Endothelial cell of umbilical vein (primary cell): ENCODE measurements around the gene MYH9. TPM values are rescaled to one million over a fixed set of nuclear protein-coding genes. Genes with fewer than 3 reads are reported as not detected.

ENCODE experiments used
- BruUV-seq: library from RNA; stranded (reverse); fragments of 400-500 nt; replicated peaks from 2 replicates; lab custom pipeline; 2021; lab: Mats Ljungman, UMichigan
- CTCF ChIA-PET: fragments of 300-600, 350-600 bp; sonication (Branson Sonifier 250); formaldehyde crosslinking; loops from one replicate; lab custom pipeline; 2021; ENCODE audit warnings: antibody characterized with exemption, inconsistent platforms; lab: Charles Lee
- POLR2A ChIA-PET: fragments of 300-600, 350-600 bp; sonication (Branson Sonifier 250); formaldehyde crosslinking; loops from one replicate; lab custom pipeline; 2021; ENCODE audit warnings: antibody characterized with exemption, inconsistent platforms; lab: Charles Lee
- DNase-seq: peaks from one replicate; pipeline ENCODE4 v3.0.0-alpha.2; 2011; ENCODE audit warnings: low read depth, low spot score
- FAIRE-seq: peaks from 2 replicates; lab custom pipeline; 2011; peaks lifted over from hg19 to GRCh38; lab: Jason Lieb, UNC
- H2AFZ ChIP-seq: 2 replicates; pipeline ENCODE4 v1.6.0; 2012; ENCODE audit warnings: low read depth, low read length, control low read depth, inconsistent platforms
- H3K27ac ChIP-seq: 2 replicates; pipeline ENCODE4 v1.5.1; 2011; ENCODE audit warnings: low read depth, mild to moderate bottlenecking, control low read depth, low read length, moderate library complexity; ENCODE audit not compliant: insufficient read depth
- H3K27me3 ChIP-seq, 2 experiments: 2 replicates each; pipeline versions ENCODE4 v1.6.0 to v1.6.1; 2011; ENCODE audit warnings: low read length in 2 of 2, mixed read lengths in 1 of 2; ENCODE audit not compliant: control insufficient read depth in 2 of 2, insufficient read depth in 2 of 2
- H3K36me3 ChIP-seq, 2 experiments: 2 replicates in 1 of 2; 3 replicates in 1 of 2; pipeline ENCODE4 v1.5.1; 2011; ENCODE audit warnings: low read length in 2 of 2, mild to moderate bottlenecking in 1 of 2, moderate library complexity in 1 of 2; ENCODE audit not compliant: control insufficient read depth in 2 of 2, insufficient read depth in 2 of 2; ENCODE audit errors: extremely low read depth in 1 of 2
- H3K4me1 ChIP-seq: 3 replicates; pipeline ENCODE4 v1.5.1; 2011; ENCODE audit warnings: mild to moderate bottlenecking, low read length; ENCODE audit not compliant: control insufficient read depth, insufficient read depth; ENCODE audit errors: extremely low read depth
- H3K4me2 ChIP-seq: 2 replicates; pipeline ENCODE4 v1.6.1; 2011; ENCODE audit warnings: low read length, control low read depth, mixed read lengths; ENCODE audit not compliant: insufficient read depth
- H3K4me3 ChIP-seq, 3 experiments: fragments of 200-600 bp in 1 of 3; sonication (generic), shearing (Covaris generic) in 1 of 3; replicated peaks in 1 of 3; 2 replicates each; pipeline ENCODE4 v1.5.1; 2011 to 2016; ENCODE audit warnings: control low read depth in 3 of 3, low read length in 3 of 3, mild to moderate bottlenecking in 2 of 3, inconsistent platforms in 1 of 3, low read depth in 1 of 3, moderate library complexity in 1 of 3; ENCODE audit not compliant: insufficient read depth in 1 of 3
- H3K79me2 ChIP-seq: 2 replicates; pipeline ENCODE4 v1.6.0; 2012; ENCODE audit warnings: low read length, inconsistent platforms; ENCODE audit not compliant: control insufficient read depth, insufficient read depth
- H3K9ac ChIP-seq: replicated peaks from 2 replicates; pipeline ENCODE3; 2011; ENCODE audit warnings: low read length, control low read depth; ENCODE audit not compliant: insufficient read depth; ENCODE audit errors: extremely low read depth
- H3K9me1 ChIP-seq: replicated peaks from 3 replicates; pipeline ENCODE4 v1.6.0; 2011; ENCODE audit warnings: mild to moderate bottlenecking, low read length; ENCODE audit not compliant: control insufficient read depth, insufficient read depth; ENCODE audit errors: extremely low read depth
- H3K9me3 ChIP-seq: replicated peaks from 2 replicates; pipeline ENCODE4 v1.5.1; 2012; ENCODE audit warnings: low read length, inconsistent platforms; ENCODE audit not compliant: control insufficient read depth, insufficient read depth
- H4K20me1 ChIP-seq: replicated peaks from 2 replicates; pipeline ENCODE3; 2011; ENCODE audit warnings: mild to moderate bottlenecking, low read length; ENCODE audit not compliant: control insufficient read depth, insufficient read depth; ENCODE audit errors: extremely low read depth
- EZH2 ChIP-seq: IDR thresholded peaks from 2 replicates; pipeline ENCODE4 v1.6.1; 2012; ENCODE audit warnings: borderline replicate concordance, low read depth, mild to moderate bottlenecking, moderate library complexity, low read length, inconsistent platforms; ENCODE audit not compliant: severe bottlenecking
- FOS ChIP-seq: IDR thresholded peaks from 2 replicates; pipeline ENCODE4 v1.6.1; 2011; ENCODE audit warnings: mild to moderate bottlenecking, low read length, moderate library complexity, borderline replicate concordance; ENCODE audit not compliant: insufficient read depth
- GATA2 ChIP-seq: IDR thresholded peaks from 2 replicates; pipeline ENCODE4 v1.7.0; 2011; ENCODE audit warnings: low read depth, mild to moderate bottlenecking, moderate library complexity, mixed read lengths, low read length; ENCODE audit not compliant: insufficient read length, insufficient read depth
- JUN ChIP-seq: IDR thresholded peaks from 2 replicates; pipeline ENCODE4 v1.6.1; 2011; ENCODE audit warnings: borderline replicate concordance, low read depth; ENCODE audit not compliant: insufficient read length, insufficient read depth
- MYC ChIP-seq: IDR thresholded peaks from one replicate; pipeline ENCODE4 v1.6.1; 2011; ENCODE audit warnings: mild to moderate bottlenecking, low read depth, low read length
- POLR2A ChIP-seq: IDR thresholded peaks from 2 replicates; pipeline ENCODE4 v1.6.1; 2012; ENCODE audit warnings: low read depth, mild to moderate bottlenecking, control low read depth, low read length
- POLR2AphosphoS5 ChIP-seq: IDR thresholded peaks from 2 replicates; pipeline ENCODE4 v1.6.1; 2012; ENCODE audit warnings: low read depth, mild to moderate bottlenecking, control low read depth, low read length, moderate library complexity; ENCODE audit not compliant: insufficient read depth
- dilution Hi-C: fragments of 300-500 bp; cut with MboI; formaldehyde crosslinking; loops from one replicate; pipeline ENCODE4 v1.15.0; 2019; ENCODE audit warnings: low sequenced_read_pairs; ENCODE audit not compliant: extremely low pct_ligation_motif_present
- intact Hi-C: fragments of 100-400 bp; cut with micrococcal nuclease; formaldehyde crosslinking; loops from one replicate; pipeline ENCODE4 v1.10.0; 2022
- polyA plus RNA-seq, 4 experiments: library from polyadenylated mRNA; depleted of rRNA in 3 of 4; stranded (reverse) in 3 of 4; unstranded in 1 of 4; fragments of >200 nt; gene quantifications; 2 replicates each; pipeline versions ENCODE4 v1.2.1 to v1.2.3, GENCODE V29; 2011 to 2012; ENCODE audit warnings: missing spikeins in 1 of 4
- total RNA-seq: library from RNA; stranded (reverse); gene quantifications from 2 replicates; pipeline ENCODE4 v1.2.3, GENCODE V29; 2021
- TF ChIP-seq, protein P1 (sequence below): IDR thresholded peaks from 2 replicates; pipeline ENCODE4 v1.6.1; 2011; ENCODE audit not compliant: insufficient read depth, insufficient read length
- TF ChIP-seq, protein P2 (sequence below), 2 donors: IDR thresholded peaks; 1 replicate in 1 of 2; 2 replicates in 1 of 2; pipeline ENCODE4 v1.5.1; 2011; ENCODE audit warnings: low read length in 2 of 2, mild to moderate bottlenecking in 2 of 2, moderate library complexity in 2 of 2, control low read depth in 1 of 2, inconsistent platforms in 1 of 2, low read depth in 1 of 2; ENCODE audit not compliant: insufficient read depth in 1 of 2; ENCODE audit errors: extremely low read depth in 1 of 2

Gene MYH9
- total and polyA plus RNA-seq, 2 donors (not counting 3 experiments of a cell fraction or from before 2014, with no cell fraction given) = 188 to 1,413 TPM

DNA sequence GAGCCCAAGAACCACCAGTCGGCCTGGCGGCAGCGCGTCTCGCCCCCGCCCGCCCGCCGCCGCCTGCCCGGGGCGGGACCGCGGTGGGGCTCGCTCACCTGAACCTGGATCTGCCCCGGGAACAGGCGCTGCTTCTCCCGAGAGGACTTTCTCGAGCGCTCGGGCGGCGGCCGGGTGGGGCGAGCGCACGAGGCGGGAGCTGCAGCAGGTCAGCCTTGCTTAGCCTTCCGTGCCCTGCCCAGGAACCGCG, 133 bp downstream of the MYH9 start:
- H2AFZ ChIP-seq = no peak overlapping the region
- no peak for FAIRE-seq
- peaks cover 3 to 6% of the 10 kb centered on the region in 2 experiments for H3K36me3 ChIP-seq
- H3K4me1 ChIP-seq = peaks cover 30% of the 10 kb centered on the region
- ChIA-PET POLR2A (interaction anchor here (1.0 to 2.2 kb wide), 16 partner anchors 9 to 83 kb away, joined by 3 to 19 read pairs (median 7); no protein-coding TSS in a partner anchor), CTCF (interaction anchor here (0.9 to 2.4 kb wide), 14 partner anchors 9 to 99 kb away, joined by 3 to 16 read pairs (median 4); no protein-coding TSS in a partner anchor)
- no peak overlapping the region for H3K4me2 ChIP-seq
- BruUV-seq = no TSS peak
- dilution Hi-C loops (no loop called here), intact Hi-C loops (loop anchor here (5.0 kb wide), 1 partner anchor 35 kb away; no protein-coding TSS in a partner anchor)
- no peaks in the 10 kb centered on the region for H3K9me1 ChIP-seq
- TF ChIP-seq POLR2AphosphoS5 (peak; percentile 99), MYC (no peak), POLR2A (peak; percentile 98)
- no peaks in the 10 kb centered on the region for H4K20me1 ChIP-seq
- peak overlapping the region; percentile 98 for H3K9ac ChIP-seq
- H3K27ac ChIP-seq = peak overlapping the region; percentile 88
- H3K4me3 ChIP-seq = peak overlapping the region; percentile 95 to 99 (median 97)
- H3K79me2 ChIP-seq = peaks cover 51% of the 10 kb centered on the region
- no peaks in the 10 kb centered on the region for H3K9me3 ChIP-seq
- no peaks in the 10 kb centered on the region for H3K27me3 ChIP-seq
- DNase-seq = no peak

DNA sequence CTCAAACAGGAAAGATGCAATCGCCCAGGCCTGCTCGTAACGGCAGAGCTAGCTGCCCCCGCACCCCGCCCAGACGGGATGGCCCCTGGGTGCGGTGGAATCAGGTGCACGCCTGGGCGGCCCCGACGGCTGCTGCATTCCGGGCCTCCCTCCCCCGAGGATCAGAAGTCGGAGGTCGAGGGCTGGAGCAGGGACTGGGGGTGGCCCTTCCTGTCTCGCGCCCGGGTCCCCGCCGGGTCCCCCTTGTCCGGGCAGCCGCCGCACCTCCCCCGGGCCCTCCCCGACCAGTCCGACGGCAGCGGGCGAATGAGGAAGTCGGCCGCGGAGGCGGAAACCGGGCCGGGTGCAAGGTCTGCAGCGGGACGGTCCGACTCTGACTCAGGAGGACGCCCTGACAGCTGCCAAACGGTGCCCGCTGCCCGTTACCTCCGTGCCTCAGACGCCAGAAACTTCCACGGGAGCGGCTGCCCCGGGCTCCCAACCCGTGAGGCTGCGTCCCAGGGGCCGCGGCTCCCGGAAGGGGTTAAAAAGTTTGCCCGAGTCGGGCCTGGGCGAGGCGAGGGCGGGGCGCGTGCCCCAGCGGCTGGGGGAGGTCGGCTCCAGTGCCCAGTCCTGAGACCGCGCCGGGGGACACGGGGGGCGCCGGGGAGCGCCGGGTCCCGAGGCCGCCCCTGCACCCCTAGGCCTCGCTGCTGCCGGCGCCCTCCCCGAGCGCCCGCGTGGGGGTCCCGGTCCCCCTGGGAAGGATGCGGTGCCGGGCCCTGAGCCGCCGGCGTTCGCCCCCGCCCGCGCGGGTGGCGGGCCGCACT, 663 bp downstream of the MYH9 start:
- Histone ChIP-seq H3K9me3 (no peaks in the 10 kb centered on the region), H3K27ac (peak overlapping the region; percentile 88), H4K20me1 (no peaks in the 10 kb centered on the region), H3K9ac (peak overlapping the region; percentile 98), H3K79me2 (peaks cover 55% of the 10 kb centered on the region), H2AFZ (no peak overlapping the region), H3K27me3 (no peaks in the 10 kb centered on the region), H3K4me3 (peak overlapping the region; percentile 95 to 99 (median 97)), H3K9me1 (no peaks in the 10 kb centered on the region), H3K4me2 (peak overlapping the region; percentile 93), H3K4me1 (peaks cover 30% of the 10 kb centered on the region), H3K36me3 (peaks cover 3 to 6% of the 10 kb centered on the region in 2 experiments)
- TF ChIP-seq FOS (no peak), POLR2AphosphoS5 (peak; percentile 12), JUN (no peak), GATA2 (no peak), POLR2A (no peak), EZH2 (no peak), MYC (no peak)
- TF ChIP-seq, protein P1, sequence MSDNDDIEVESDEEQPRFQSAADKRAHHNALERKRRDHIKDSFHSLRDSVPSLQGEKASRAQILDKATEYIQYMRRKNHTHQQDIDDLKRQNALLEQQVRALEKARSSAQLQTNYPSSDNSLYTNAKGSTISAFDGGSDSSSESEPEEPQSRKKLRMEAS = no peak
- TF ChIP-seq, protein P2, sequence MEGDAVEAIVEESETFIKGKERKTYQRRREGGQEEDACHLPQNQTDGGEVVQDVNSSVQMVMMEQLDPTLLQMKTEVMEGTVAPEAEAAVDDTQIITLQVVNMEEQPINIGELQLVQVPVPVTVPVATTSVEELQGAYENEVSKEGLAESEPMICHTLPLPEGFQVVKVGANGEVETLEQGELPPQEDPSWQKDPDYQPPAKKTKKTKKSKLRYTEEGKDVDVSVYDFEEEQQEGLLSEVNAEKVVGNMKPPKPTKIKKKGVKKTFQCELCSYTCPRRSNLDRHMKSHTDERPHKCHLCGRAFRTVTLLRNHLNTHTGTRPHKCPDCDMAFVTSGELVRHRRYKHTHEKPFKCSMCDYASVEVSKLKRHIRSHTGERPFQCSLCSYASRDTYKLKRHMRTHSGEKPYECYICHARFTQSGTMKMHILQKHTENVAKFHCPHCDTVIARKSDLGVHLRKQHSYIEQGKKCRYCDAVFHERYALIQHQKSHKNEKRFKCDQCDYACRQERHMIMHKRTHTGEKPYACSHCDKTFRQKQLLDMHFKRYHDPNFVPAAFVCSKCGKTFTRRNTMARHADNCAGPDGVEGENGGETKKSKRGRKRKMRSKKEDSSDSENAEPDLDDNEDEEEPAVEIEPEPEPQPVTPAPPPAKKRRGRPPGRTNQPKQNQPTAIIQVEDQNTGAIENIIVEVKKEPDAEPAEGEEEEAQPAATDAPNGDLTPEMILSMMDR (IDR thresholded peaks at IDR 0.05; ENCODE audit: extremely low read depth in 1 of 2, insufficient read depth in 1 of 2, low read depth in 1 of 2, low read length in 2 of 2) = no peak
- POLR2A ChIA-PET = interaction anchor here (1.2 to 2.2 kb wide), 10 partner anchors 9 to 75 kb away, joined by 3 to 19 read pairs (median 10); no protein-coding TSS in a partner anchor
- FAIRE-seq (no peak), DNase-seq (peak; percentile 30)
- no TSS peak for BruUV-seq
- CTCF ChIA-PET = interaction anchor here (0.9 to 2.4 kb wide), 7 partner anchors 11 to 99 kb away, joined by 3 to 16 read pairs (median 6); no protein-coding TSS in a partner anchor
- intact Hi-C loops = loop anchor here (5.0 kb wide), 1 partner anchor 35 kb away; no protein-coding TSS in a partner anchor
- dilution Hi-C loops = no loop called here
